ENCODE results near the gene P4HB. TPM values are rescaled to one million over a fixed set of nuclear protein-coding genes. Genes with fewer than 3 reads are reported as not detected.

Gene P4HB
- total RNA-seq, 1 donor from 2014 or later, result 678 TPM

- Mint-ChIP-seq H3K4me3 (ENCODE audit: unreplicated experiment) (no peak overlapping the region), H3K27me3 (ENCODE audit: unreplicated experiment) (peaks cover 17% of the 10 kb centered on the region), H3K27ac (ENCODE audit: unreplicated experiment) (no peak overlapping the region), H3K4me1 (ENCODE audit: unreplicated experiment) (no peaks in the 10 kb centered on the region), H3K36me3 (ENCODE audit: low read depth, unreplicated experiment) (peaks cover 9% of the 10 kb centered on the region), H3K9me3 (ENCODE audit: unreplicated experiment) (no peaks in the 10 kb centered on the region)
- no peak for DNase-seq (ENCODE audit: low spot score)
- TF ChIP-seq, protein P1, sequence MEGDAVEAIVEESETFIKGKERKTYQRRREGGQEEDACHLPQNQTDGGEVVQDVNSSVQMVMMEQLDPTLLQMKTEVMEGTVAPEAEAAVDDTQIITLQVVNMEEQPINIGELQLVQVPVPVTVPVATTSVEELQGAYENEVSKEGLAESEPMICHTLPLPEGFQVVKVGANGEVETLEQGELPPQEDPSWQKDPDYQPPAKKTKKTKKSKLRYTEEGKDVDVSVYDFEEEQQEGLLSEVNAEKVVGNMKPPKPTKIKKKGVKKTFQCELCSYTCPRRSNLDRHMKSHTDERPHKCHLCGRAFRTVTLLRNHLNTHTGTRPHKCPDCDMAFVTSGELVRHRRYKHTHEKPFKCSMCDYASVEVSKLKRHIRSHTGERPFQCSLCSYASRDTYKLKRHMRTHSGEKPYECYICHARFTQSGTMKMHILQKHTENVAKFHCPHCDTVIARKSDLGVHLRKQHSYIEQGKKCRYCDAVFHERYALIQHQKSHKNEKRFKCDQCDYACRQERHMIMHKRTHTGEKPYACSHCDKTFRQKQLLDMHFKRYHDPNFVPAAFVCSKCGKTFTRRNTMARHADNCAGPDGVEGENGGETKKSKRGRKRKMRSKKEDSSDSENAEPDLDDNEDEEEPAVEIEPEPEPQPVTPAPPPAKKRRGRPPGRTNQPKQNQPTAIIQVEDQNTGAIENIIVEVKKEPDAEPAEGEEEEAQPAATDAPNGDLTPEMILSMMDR (IDR thresholded peaks at IDR 0.05; ENCODE audit: unreplicated experiment), result no peak
These were observed 21.0 kb downstream of the P4HB start for GRCh38 chr17:81839301-81839700.

GRCh38 chr17:81838753-81839255 is 21.5 kb downstream of the P4HB start:
- H3K27ac Mint-ChIP-seq (ENCODE audit: unreplicated experiment), result no peak overlapping the region
- no peaks in the 10 kb centered on the region for H3K9me3 Mint-ChIP-seq (ENCODE audit: unreplicated experiment)

GRCh38 chr17:81837641-81838040 is 22.7 kb downstream of the P4HB start:
- Mint-ChIP-seq H3K36me3 (ENCODE audit: low read depth, unreplicated experiment) (peaks cover 4% of the 10 kb centered on the region), H3K27me3 (ENCODE audit: unreplicated experiment) (peaks cover 17% of the 10 kb centered on the region), H3K27ac (ENCODE audit: unreplicated experiment) (no peak overlapping the region), H3K4me3 (ENCODE audit: unreplicated experiment) (peak overlapping the region; percentile 9), H3K4me1 (ENCODE audit: unreplicated experiment) (no peaks in the 10 kb centered on the region), H3K9me3 (ENCODE audit: unreplicated experiment) (no peaks in the 10 kb centered on the region)
- DNase-seq (ENCODE audit: low spot score), result no peak
- TF ChIP-seq, protein P1 (IDR thresholded peaks at IDR 0.05; ENCODE audit: unreplicated experiment), result no peak

More at GRCh38 chr17:81838753-81839255, 21.5 kb downstream of the P4HB start:
- H3K36me3 Mint-ChIP-seq (ENCODE audit: low read depth, unreplicated experiment), result peaks cover 9% of the 10 kb centered on the region
- H3K4me3 Mint-ChIP-seq (ENCODE audit: unreplicated experiment), result no peak overlapping the region
- TF ChIP-seq, protein P1 (IDR thresholded peaks at IDR 0.05; ENCODE audit: unreplicated experiment), result no peak
- H3K27me3 Mint-ChIP-seq (ENCODE audit: unreplicated experiment), result peaks cover 19% of the 10 kb centered on the region
- no peaks in the 10 kb centered on the region for H3K4me1 Mint-ChIP-seq (ENCODE audit: unreplicated experiment)
- no peak for DNase-seq (ENCODE audit: low spot score)

DNA sequence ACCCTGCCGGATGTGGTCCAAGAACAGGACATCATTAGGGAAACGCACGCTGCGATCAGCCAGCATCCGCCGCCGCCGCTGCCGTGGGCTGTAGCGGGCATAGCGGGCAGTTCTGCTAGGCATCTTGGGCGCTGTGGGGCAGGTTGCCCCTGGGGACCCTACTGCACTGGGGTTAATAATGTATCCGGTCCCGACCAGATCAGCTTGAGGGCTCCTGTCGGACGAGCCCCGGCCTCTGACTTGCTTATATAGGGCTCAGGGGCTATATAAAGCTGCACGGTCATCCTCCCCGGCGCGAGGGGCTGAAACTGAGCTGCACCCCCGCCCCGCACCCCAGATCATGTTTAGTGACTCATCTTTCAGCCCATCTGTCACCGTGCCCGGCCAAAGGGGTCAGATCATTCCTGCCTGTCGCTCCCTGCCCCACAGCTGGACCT is 25.5 kb downstream of the P4HB start, which contains the start of gene PPP1R27:
PPP1R27 (minus strand) TSS at position 220 of the 437 bp plus-strand sequence; CDS start at position 123, 97 bp downstream.
- H3K4me3 Mint-ChIP-seq (ENCODE audit: unreplicated experiment), result peak within 1 kb of the TSS; percentile 87

More for the DNA sequence above, 25.5 kb downstream of the P4HB start, which contains the start of gene PPP1R27:
- Mint-ChIP-seq H3K36me3 (ENCODE audit: low read depth, unreplicated experiment) (peaks cover 9% of the 10 kb centered on the region), H3K4me1 (ENCODE audit: unreplicated experiment) (peaks cover 8% of the 10 kb centered on the region), H3K27ac (ENCODE audit: unreplicated experiment) (no peak within 1 kb of the TSS), H3K9me3 (ENCODE audit: unreplicated experiment) (no peaks in the 10 kb centered on the region), H3K27me3 (ENCODE audit: unreplicated experiment) (peaks cover 16% of the 10 kb centered on the region)
- TF ChIP-seq, protein P1 (IDR thresholded peaks at IDR 0.05; ENCODE audit: unreplicated experiment), result no peak
- no peak for DNase-seq (ENCODE audit: low spot score)
